Activated B cell treated with CpG ODN at 0.5 μM for 24 hours (primary cell): ENCODE data around the gene ATE1. TPM values are rescaled to one million over a fixed set of nuclear protein-coding genes. Genes with fewer than 3 reads are reported as not detected.
A peak's percentile ranks its signal among the peaks of the same experiment; 100 is the strongest.

Experiments used
- ATAC-seq: fragments of 200-7000 bp; cut with Tn5 transposase; one replicate; pipeline ENCODE4 v1.10.0; 2021; ENCODE audit warnings: low read depth, mild to moderate bottlenecking, moderate library complexity
- CTCF ChIA-PET: fragments of 350-600 bp; sonication (Branson Sonifier 250); formaldehyde crosslinking; loops from one replicate; lab custom pipeline; 2021; ENCODE audit warnings: antibody characterized with exemption; lab: Charles Lee
- POLR2A ChIA-PET: fragments of 350-600 bp; sonication (Branson Sonifier 250); formaldehyde crosslinking; loops from one replicate; lab custom pipeline; 2021; ENCODE audit warnings: antibody characterized with exemption; lab: Charles Lee
- DNase-seq: peaks from one replicate; pipeline ENCODE4 v3.0.0; 2022
- H3K27ac Mint-ChIP-seq: one replicate; pipeline ENCODE4 v1.8.0; 2020; ENCODE audit warnings: mixed read lengths
- H3K27me3 Mint-ChIP-seq: one replicate; pipeline ENCODE4 v1.8.0; 2021; ENCODE audit warnings: mixed read lengths
- H3K36me3 Mint-ChIP-seq: one replicate; pipeline ENCODE4 v1.8.0; 2021; ENCODE audit warnings: low read depth, mixed read lengths
- H3K4me1 Mint-ChIP-seq: one replicate; pipeline ENCODE4 v1.8.0; 2021; ENCODE audit warnings: mixed read lengths
- H3K4me3 Mint-ChIP-seq: one replicate; pipeline ENCODE4 v1.8.0; 2020; ENCODE audit warnings: mild to moderate bottlenecking, mixed read lengths
- H3K9me3 Mint-ChIP-seq: one replicate; pipeline ENCODE4 v1.8.0; 2020; ENCODE audit warnings: mixed read lengths
- intact Hi-C: fragments of 100-400 bp; cut with micrococcal nuclease; formaldehyde crosslinking; loops from one replicate; pipeline ENCODE4 v1.15.1; 2024
- total RNA-seq: library from RNA; stranded (reverse); gene quantifications from 2 replicates; pipeline ENCODE4 v1.2.3, GENCODE V29; 2022
- TF ChIP-seq, protein P1 (sequence below): fragments of 200-600 bp; IDR thresholded peaks from one replicate; pipeline ENCODE4 v1.8.0; 2022; ENCODE audit warnings: antibody characterized with exemption, mild to moderate bottlenecking

The ATE1 gene
- total RNA-seq, 1 donor from 2014 or later: 31.0 TPM

DNA sequence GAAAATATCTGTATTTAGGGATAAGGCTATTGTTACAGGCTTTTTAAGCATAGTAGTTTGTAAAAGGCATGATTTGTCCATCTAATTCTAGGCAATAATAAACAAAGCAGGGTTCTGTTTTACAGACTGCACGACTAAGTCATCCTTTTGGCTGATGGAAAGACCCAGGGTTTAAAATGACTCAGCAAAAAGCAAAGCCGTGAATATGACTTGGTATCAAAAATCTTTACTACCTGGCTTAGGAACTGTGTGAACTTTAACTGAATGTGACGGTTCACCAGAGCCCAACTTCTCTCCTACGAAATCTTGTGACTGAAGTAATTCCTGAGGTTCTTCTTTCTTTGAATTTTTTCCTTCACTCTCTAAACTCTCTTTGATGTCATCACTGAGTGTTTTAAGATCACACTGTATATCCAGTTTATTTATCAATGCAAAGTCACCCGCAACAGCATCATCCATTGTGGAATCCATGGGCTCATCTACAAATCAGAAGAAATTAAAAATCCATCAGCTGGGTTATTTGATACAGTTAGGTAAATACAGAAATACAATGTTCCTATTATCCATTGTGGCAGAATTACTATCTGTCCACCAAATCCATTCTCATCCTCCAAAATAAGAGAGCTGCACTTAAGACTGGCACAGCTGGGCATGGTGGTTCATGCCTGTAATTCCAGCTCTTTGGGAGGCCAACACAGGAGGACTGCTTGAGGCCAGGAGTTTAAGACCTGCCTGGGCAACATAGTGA, 17.0 kb downstream of the ATE1 start:
- no peak overlapping the region for H3K27ac Mint-ChIP-seq
- TF ChIP-seq, protein P1, sequence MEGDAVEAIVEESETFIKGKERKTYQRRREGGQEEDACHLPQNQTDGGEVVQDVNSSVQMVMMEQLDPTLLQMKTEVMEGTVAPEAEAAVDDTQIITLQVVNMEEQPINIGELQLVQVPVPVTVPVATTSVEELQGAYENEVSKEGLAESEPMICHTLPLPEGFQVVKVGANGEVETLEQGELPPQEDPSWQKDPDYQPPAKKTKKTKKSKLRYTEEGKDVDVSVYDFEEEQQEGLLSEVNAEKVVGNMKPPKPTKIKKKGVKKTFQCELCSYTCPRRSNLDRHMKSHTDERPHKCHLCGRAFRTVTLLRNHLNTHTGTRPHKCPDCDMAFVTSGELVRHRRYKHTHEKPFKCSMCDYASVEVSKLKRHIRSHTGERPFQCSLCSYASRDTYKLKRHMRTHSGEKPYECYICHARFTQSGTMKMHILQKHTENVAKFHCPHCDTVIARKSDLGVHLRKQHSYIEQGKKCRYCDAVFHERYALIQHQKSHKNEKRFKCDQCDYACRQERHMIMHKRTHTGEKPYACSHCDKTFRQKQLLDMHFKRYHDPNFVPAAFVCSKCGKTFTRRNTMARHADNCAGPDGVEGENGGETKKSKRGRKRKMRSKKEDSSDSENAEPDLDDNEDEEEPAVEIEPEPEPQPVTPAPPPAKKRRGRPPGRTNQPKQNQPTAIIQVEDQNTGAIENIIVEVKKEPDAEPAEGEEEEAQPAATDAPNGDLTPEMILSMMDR: no peak
- ATAC-seq (no peak), DNase-seq (no peak)
- H3K4me3 Mint-ChIP-seq: no peak overlapping the region
- no peaks in the 10 kb centered on the region for H3K4me1 Mint-ChIP-seq
- H3K9me3 Mint-ChIP-seq: no peaks in the 10 kb centered on the region
- CTCF ChIA-PET: interaction anchor here (0.9 kb wide), 1 partner anchor 302 kb away, joined by 3 read pairs; no protein-coding TSS in a partner anchor
- POLR2A ChIA-PET: no interaction called here
- peaks cover 50% of the 10 kb centered on the region for H3K36me3 Mint-ChIP-seq
- H3K27me3 Mint-ChIP-seq: no peaks in the 10 kb centered on the region
- intact Hi-C loops: no loop called here

DNA sequence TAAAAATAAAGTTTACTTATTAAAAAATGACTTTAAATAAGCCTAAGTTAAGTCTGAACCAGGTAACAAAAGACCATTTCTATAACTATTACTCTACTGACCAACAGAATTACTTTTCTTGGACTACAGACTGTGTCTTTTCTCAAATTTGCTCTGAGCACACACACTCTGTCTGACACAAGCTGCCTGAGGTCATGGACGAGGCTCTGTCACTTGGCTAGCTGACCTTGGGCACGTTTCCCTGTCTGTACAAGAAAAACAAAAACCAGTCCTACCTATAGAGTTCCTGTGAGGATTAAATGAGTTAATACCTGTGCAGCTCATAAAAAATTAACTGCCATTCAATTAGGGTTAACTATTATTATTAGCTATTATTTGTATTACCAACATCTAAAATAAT, 22.9 kb downstream of the ATE1 start:
- no peak for DNase-seq
- ATAC-seq: no peak
- TF ChIP-seq, protein P1: no peak
- intact Hi-C loops: no loop called here
- Mint-ChIP-seq H3K27ac (no peak overlapping the region), H3K36me3 (peaks cover 40% of the 10 kb centered on the region), H3K27me3 (no peaks in the 10 kb centered on the region), H3K4me3 (no peak overlapping the region), H3K4me1 (peaks cover 3% of the 10 kb centered on the region), H3K9me3 (no peaks in the 10 kb centered on the region)
- CTCF ChIA-PET: no interaction called here
- POLR2A ChIA-PET: no interaction called here

DNA sequence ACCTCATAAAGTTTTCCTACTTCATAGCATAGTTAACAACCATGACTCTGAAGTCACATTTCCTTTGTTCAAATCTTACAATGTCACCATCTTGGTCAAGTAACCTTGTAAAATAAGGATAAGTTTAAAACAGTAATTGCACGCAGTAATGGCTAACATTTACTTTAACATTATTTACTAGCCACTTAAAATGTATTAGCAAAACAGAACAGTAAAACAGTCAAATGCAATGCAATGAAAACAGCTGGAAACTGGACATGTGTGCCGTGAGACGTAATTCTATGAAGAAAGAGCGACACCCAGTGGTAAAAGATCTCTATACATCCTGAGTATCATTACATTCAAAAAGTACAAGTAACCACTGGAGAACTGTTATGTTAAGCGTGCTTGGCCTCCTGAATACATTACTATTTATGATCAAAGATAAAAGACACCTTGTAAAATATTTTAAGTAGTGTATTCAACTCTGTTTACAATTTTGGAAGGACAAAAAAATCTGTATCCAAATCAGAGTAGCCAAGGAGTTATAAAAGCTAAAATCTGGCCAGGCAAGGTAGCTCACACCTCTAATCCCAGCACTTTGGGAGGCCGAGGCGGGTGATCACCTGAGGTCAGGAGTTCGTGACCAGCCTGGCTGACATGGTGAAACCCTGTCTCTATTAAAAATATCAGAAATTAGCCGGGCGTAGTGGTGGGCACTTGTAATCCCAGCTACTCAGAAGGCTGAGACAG, 27.2 kb downstream of the ATE1 start:
- CTCF ChIA-PET: interaction anchor here (0.9 to 1.9 kb wide), 4 partner anchors 13 to 957 kb away, joined by 3 to 8 read pairs (median 5); no protein-coding TSS in a partner anchor
- Mint-ChIP-seq H3K4me1 (peaks cover 3% of the 10 kb centered on the region), H3K27me3 (no peaks in the 10 kb centered on the region), H3K27ac (no peak overlapping the region), H3K9me3 (no peaks in the 10 kb centered on the region), H3K4me3 (no peak overlapping the region), H3K36me3 (peaks cover 53% of the 10 kb centered on the region)
- ATAC-seq (peak; percentile 40), DNase-seq (no peak)
- POLR2A ChIA-PET: interaction anchor here (0.8 kb wide), 1 partner anchor 28 kb away, joined by 3 read pairs; the partner anchor contains the start of gene ATE1
- TF ChIP-seq, protein P1: no peak
- intact Hi-C loops: loop anchor here (1.0 kb wide), 2 partner anchors 951 to 958 kb away; no protein-coding TSS in a partner anchor

DNA sequence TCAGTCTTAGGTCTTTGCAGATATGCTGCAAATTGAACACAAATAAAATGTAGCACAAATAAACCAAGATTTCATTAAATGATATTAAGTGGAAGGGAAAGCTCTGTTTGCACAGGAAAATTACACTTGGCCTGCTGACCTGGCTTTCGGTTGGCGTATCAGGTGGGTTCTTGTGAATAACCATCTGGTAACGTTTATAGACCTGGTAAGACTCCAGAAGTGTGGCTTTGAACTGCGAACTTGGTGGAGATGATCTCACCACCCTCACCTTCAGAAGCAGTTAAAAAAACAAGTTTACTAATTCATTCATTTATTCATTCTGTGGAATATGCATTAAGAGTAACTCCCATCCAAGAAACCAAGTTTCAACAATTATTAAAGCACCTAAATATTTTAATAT, 28.1 kb downstream of the ATE1 start:
- ATAC-seq (no peak), DNase-seq (no peak)
- H3K27me3 Mint-ChIP-seq: no peaks in the 10 kb centered on the region
- H3K9me3 Mint-ChIP-seq: no peaks in the 10 kb centered on the region
- POLR2A ChIA-PET: no interaction called here
- intact Hi-C loops: loop anchor here (1.0 kb wide), 2 partner anchors 950 to 957 kb away; no protein-coding TSS in a partner anchor
- CTCF ChIA-PET: interaction anchor here (1.9 kb wide), 1 partner anchor 957 kb away, joined by 8 read pairs; no protein-coding TSS in a partner anchor
- H3K27ac Mint-ChIP-seq: no peak overlapping the region
- TF ChIP-seq, protein P1: no peak
- H3K36me3 Mint-ChIP-seq: peaks cover 55% of the 10 kb centered on the region
- H3K4me1 Mint-ChIP-seq: peaks cover 3% of the 10 kb centered on the region
- no peak overlapping the region for H3K4me3 Mint-ChIP-seq

DNA sequence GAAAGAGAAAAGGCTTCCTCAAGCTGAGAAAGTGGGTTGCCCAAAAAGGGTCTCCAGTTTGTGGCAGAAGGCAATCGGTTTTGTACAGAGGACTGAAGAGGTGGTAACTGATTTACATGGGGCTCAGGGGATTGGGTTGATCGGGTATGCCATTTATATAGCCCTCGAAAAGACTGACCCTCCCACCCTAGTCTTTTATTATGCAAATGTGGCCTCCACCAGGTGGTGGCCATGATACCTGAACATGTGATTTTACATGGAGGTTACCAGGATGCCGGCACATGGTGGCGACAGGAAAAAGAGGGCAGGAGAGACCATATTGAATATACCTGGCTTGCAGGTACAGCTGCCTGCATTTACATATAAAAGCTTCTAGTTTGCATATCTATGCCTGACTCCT, 36.7 kb downstream of the ATE1 start:
- DNase-seq: no peak
- CTCF ChIA-PET: interaction anchor here (0.7 kb wide), 1 partner anchor 68 kb away, joined by 3 read pairs; no protein-coding TSS in a partner anchor
- intact Hi-C loops: no loop called here
- H3K36me3 Mint-ChIP-seq: peaks cover 36% of the 10 kb centered on the region
- no peaks in the 10 kb centered on the region for H3K4me1 Mint-ChIP-seq
- POLR2A ChIA-PET: no interaction called here
- H3K9me3 Mint-ChIP-seq: no peaks in the 10 kb centered on the region
- no peaks in the 10 kb centered on the region for H3K27me3 Mint-ChIP-seq
- H3K4me3 Mint-ChIP-seq: no peak overlapping the region
- TF ChIP-seq, protein P1: no peak
- no peak overlapping the region for H3K27ac Mint-ChIP-seq
- no peak for ATAC-seq
